Ascending aorta (tissue), 2 donors: Measurements from ENCODE around the gene NSG1. TPM values are rescaled to one million over a fixed set of nuclear protein-coding genes. Genes with fewer than 3 reads are reported as not detected.

Experiments used
- DNase-seq, 2 donors: peaks; one replicate each; pipeline ENCODE4 v3.0.0-alpha.2; 2019; ENCODE audit warnings: low spot score in 2 of 2
- H3K27ac ChIP-seq, 2 donors: fragments of 200-600 bp; sonication (generic); one replicate each; pipeline ENCODE4 v1.5.1; 2016 to 2017; ENCODE audit warnings: mild to moderate bottlenecking in 1 of 2
- H3K27me3 ChIP-seq: fragments of 200-600 bp; sonication (generic); one replicate; pipeline ENCODE4 v1.5.1; 2017
- H3K36me3 ChIP-seq, 2 donors: fragments of 200-600 bp; sonication (generic); one replicate each; pipeline ENCODE4 v1.5.1; 2016
- H3K4me1 ChIP-seq, 2 donors: fragments of 200-600 bp; sonication (generic); one replicate each; pipeline ENCODE4 v1.5.1; 2016 to 2017; ENCODE audit warnings: mild to moderate bottlenecking in 1 of 2
- H3K4me3 ChIP-seq, 2 donors: fragments of 200-600 bp; sonication (generic); one replicate each; pipeline ENCODE4 v1.5.1; 2016 to 2017; ENCODE audit warnings: mild to moderate bottlenecking in 1 of 2
- H3K9me3 ChIP-seq, 2 donors: fragments of 200-600 bp; sonication (generic); one replicate each; pipeline ENCODE4 v1.5.1; 2016
- intact Hi-C: fragments of 100-400 bp; cut with DNase I; formaldehyde crosslinking; loops from one replicate; pipeline ENCODE4 v1.15.1; 2023
- total RNA-seq: library from RNA; depleted of rRNA; stranded (reverse); fragments of >200 nt; gene quantifications from one replicate; pipeline ENCODE4 v1.1.0, GENCODE V29; 2016
- TF ChIP-seq, protein P1 (sequence below), 3 experiments: fragments of 200-600 bp in 2 of 3; fragments of 450-650 bp in 1 of 3; sonication (generic) in 2 of 3; IDR thresholded peaks; one replicate each; pipeline ENCODE4 v1.5.1; 2016 to 2019; ENCODE audit warnings: antibody characterized with exemption in 3 of 3, mild to moderate bottlenecking in 1 of 3, moderate library complexity in 1 of 3

NSG1 gene
- total RNA-seq, 1 donor from 2014 or later = not detected

DNA sequence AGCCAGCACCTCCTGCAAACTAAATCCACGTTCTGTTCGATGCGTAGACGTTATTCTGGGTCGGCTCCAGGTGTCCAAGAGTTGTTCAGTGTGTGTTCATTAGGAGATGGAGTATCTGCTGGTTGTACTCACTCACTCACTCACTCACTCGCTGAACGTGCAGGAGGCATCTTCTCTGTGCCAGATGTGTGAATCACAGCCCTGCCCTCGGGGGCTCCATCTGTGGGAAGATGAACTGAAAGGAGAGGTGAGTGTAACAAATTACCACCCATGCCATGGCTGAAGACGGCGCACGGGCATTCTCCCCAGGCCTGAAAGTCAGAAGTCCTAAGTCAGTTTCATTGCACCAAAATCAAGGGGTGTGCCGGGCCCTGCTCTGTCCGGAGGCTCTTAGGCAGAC is 16.1 kb downstream of the NSG1 start:
- no peaks in the 10 kb centered on the region for H3K4me1 ChIP-seq
- H3K4me3 ChIP-seq = no peak overlapping the region
- intact Hi-C loops = no loop called here
- no peaks in the 10 kb centered on the region for H3K27me3 ChIP-seq
- no peaks in the 10 kb centered on the region for H3K9me3 ChIP-seq
- TF ChIP-seq, protein P1, sequence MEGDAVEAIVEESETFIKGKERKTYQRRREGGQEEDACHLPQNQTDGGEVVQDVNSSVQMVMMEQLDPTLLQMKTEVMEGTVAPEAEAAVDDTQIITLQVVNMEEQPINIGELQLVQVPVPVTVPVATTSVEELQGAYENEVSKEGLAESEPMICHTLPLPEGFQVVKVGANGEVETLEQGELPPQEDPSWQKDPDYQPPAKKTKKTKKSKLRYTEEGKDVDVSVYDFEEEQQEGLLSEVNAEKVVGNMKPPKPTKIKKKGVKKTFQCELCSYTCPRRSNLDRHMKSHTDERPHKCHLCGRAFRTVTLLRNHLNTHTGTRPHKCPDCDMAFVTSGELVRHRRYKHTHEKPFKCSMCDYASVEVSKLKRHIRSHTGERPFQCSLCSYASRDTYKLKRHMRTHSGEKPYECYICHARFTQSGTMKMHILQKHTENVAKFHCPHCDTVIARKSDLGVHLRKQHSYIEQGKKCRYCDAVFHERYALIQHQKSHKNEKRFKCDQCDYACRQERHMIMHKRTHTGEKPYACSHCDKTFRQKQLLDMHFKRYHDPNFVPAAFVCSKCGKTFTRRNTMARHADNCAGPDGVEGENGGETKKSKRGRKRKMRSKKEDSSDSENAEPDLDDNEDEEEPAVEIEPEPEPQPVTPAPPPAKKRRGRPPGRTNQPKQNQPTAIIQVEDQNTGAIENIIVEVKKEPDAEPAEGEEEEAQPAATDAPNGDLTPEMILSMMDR (IDR thresholded peaks at IDR 0.05) = no peak
- H3K27ac ChIP-seq = no peak overlapping the region
- no peaks in the 10 kb centered on the region for H3K36me3 ChIP-seq
- no peak for DNase-seq

DNA sequence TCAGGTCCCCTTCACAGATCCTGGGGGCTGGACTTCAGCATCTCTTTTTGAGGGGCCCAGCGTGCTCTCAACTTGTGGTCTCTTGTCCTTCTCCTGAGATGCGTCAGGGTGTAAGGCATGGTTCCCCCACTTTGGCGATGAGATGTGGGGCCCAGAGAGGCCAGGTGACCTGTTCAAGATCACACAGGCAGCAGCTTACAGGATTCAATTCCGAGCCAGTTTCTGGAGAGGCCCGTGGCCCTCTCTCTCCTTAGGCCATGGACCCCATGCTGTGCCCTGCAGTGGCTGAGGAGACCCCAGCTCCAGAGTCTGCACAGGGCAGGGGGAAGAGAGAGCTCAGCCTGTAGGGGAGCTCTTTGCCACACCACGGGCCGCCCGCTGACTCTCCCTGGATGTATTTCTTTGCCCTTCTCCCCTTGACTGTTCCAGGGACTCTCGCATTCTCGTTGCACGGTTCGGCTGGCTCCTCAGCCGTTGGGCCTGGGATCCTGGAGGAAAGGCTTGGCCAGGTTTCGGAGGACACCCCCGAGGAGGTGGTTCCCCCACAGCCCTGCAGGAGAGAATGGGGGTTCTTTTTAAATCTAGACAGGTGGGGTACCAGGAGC is 18.6 kb downstream of the NSG1 start:
- Histone ChIP-seq H3K36me3 (no peaks in the 10 kb centered on the region), H3K4me3 (no peak overlapping the region), H3K4me1 (no peaks in the 10 kb centered on the region), H3K27ac (no peak overlapping the region), H3K9me3 (no peaks in the 10 kb centered on the region), H3K27me3 (no peaks in the 10 kb centered on the region)
- DNase-seq = no peak
- TF ChIP-seq, protein P1 (IDR thresholded peaks at IDR 0.05) = no peak
- intact Hi-C loops = no loop called here

DNA sequence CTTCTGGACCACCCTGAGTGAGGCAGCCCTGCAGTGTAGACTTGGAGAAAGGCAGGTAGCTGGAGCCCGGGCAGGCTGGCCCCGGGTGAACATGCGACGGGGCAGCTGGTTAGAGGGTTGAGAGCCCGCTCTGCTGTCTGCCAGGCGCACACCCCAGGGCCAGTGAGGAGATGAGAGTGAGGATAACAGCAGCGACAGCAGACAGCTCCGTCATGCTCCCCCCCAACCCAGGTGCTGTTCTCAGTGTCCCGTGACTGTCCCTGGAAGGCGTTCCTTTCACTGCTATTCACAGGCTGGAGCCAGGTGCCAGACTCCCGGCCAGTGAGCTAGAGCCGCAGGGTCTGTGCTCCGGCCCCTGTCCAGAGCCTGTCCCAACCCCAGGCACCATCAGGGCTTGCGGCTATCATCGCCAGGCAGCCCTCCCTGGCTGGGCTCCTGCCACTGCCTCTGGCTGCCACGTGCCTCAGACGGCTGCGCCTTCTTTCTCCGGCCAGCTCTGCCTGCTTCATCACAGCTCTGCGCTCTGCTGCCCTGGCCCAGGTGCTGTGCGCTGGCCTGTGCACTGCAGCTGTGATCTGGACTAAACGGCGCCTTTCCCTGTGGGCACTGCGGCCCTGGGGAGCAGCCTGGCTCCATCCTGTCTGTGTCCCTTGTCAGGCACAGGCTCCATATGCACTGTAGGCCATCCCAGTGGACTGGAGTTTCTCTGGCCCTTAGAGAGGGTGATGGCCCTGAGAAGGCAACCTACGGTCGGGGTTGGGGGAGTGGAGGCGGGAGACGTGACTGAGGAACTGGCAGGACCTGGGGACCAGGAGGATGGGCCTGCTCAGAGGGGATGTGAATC is 19.8 kb downstream of the NSG1 start:
- no peaks in the 10 kb centered on the region for H3K4me1 ChIP-seq
- H3K4me3 ChIP-seq = no peak overlapping the region
- TF ChIP-seq, protein P1 (IDR thresholded peaks at IDR 0.05) = no peak
- H3K36me3 ChIP-seq = no peaks in the 10 kb centered on the region
- intact Hi-C loops = no loop called here
- DNase-seq = no peak
- H3K9me3 ChIP-seq = no peaks in the 10 kb centered on the region
- no peaks in the 10 kb centered on the region for H3K27me3 ChIP-seq
- H3K27ac ChIP-seq = no peak overlapping the region

DNA sequence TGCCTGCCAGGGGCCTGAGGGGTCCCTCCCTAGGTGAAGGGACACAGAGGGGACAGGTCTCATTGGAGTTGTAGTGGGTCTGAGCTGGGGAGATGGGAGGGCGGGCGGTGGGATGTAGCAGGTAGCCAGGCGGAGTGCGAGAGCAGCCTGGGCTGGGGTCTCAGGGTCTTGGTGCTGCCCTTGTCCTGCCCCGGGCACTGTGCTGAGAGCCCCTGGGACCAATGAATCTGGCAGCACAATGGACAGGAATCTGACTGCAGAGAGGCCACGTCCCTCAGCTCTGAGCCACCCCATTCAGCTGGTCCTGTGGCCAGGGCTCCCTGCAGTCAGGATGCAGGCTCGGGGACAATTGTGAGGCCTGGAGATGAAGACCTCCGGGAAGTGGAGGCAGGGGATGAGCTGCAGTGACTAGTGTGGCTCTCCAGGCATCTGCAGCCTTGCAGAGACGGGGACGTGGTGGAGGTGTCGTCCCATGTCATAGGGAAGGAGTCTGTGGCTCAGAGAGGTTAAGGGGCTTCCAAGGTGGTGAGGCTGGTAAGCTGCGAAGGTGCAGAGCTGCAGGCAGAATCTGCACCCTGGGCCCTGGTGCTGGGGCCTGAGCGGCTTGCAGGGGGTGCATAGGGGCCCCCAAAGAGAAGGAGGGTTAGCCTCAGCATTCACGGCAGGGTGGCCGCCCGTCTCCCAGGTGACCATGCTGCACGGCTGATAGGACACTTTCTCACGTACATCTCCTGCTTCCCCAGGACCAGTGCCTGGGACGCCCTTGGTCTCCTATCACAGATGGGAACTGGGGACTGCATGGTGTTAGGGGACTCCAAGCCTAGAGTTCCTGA is 20.6 kb downstream of the NSG1 start:
- Histone ChIP-seq H3K36me3 (no peaks in the 10 kb centered on the region), H3K27me3 (no peaks in the 10 kb centered on the region), H3K27ac (no peak overlapping the region), H3K4me3 (no peak overlapping the region), H3K9me3 (no peaks in the 10 kb centered on the region), H3K4me1 (no peaks in the 10 kb centered on the region)
- no peak for DNase-seq
- intact Hi-C loops = no loop called here
- TF ChIP-seq, protein P1 (IDR thresholded peaks at IDR 0.05) = no peak

DNA sequence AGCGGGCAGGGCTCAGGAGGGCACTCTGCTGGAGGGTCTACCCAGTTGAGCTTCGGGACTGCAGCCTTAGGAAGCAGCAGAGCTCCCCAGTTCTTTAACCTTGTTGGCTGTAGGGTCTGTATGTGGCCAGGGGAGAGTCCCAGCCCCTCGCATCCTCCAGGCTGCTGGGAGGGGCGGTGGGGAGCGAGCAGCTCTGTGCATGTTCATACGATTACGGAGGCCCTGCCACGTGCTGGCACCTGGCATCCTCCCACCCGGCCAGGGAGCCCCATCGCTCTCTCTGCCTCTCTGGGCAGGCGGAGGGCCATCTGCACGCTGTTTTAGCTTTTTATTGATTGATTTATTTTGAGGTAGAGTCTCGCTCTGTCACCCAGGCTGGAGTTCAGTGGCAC is 21.2 kb downstream of the NSG1 start:
- no peaks in the 10 kb centered on the region for H3K36me3 ChIP-seq
- intact Hi-C loops = no loop called here
- no peak overlapping the region for H3K27ac ChIP-seq
- TF ChIP-seq, protein P1 (IDR thresholded peaks at IDR 0.05) = no peak
- H3K4me3 ChIP-seq = no peak overlapping the region
- no peaks in the 10 kb centered on the region for H3K4me1 ChIP-seq
- DNase-seq = no peak
- H3K27me3 ChIP-seq = no peaks in the 10 kb centered on the region
- H3K9me3 ChIP-seq = no peaks in the 10 kb centered on the region
